A673 (cell line): Measurements from ENCODE around the gene TC2N.

Experiments used
- EZH2 ChIP-seq: fragments of 200-600 bp; sonication (generic); IDR thresholded peaks from 2 replicates; pipeline ENCODE4 v1.6.1; 2017; ENCODE audit warnings: borderline replicate concordance, low read depth, mild to moderate bottlenecking, mixed read lengths, antibody characterized with exemption, low read length; ENCODE audit not compliant: poor library complexity, severe bottlenecking
- TF ChIP-seq, protein P1 (sequence below): fragments of 300-800, 200-600 bp; sonication (generic); conservative IDR thresholded peaks from 2 replicates; pipeline ENCODE4 v1.5.1; 2017; ENCODE audit warnings: low read depth, mild to moderate bottlenecking, antibody characterized with exemption, low read length, moderate library complexity, mixed read lengths

DNA sequence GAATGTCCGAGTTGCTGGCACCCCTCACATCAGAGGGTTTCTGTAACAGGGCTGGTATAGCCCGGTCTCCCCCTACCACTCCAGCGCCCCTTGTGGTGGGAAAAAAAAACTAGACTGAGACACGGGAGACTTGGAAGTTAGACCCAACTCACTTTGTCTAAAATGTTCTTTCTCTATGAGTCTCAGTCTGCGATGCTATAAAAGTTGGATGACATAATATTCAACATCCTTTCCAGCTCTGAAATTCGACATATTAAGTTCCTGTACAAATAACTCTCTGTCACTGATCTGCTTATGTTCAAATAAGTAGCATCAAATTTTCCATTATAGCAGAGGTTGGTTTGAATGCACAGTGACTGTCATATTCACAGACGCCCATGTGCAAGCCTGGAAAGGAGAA, 25.7 kb upstream of the TC2N start:
- TF ChIP-seq, protein P1, sequence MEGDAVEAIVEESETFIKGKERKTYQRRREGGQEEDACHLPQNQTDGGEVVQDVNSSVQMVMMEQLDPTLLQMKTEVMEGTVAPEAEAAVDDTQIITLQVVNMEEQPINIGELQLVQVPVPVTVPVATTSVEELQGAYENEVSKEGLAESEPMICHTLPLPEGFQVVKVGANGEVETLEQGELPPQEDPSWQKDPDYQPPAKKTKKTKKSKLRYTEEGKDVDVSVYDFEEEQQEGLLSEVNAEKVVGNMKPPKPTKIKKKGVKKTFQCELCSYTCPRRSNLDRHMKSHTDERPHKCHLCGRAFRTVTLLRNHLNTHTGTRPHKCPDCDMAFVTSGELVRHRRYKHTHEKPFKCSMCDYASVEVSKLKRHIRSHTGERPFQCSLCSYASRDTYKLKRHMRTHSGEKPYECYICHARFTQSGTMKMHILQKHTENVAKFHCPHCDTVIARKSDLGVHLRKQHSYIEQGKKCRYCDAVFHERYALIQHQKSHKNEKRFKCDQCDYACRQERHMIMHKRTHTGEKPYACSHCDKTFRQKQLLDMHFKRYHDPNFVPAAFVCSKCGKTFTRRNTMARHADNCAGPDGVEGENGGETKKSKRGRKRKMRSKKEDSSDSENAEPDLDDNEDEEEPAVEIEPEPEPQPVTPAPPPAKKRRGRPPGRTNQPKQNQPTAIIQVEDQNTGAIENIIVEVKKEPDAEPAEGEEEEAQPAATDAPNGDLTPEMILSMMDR = peak; percentile 73
- TF ChIP-seq EZH2 = no peak
